GM20000 (cell line): Measurements from ENCODE around the gene POC1A.

Source experiments
- DNase-seq: peaks from one replicate; pipeline ENCODE4 v3.0.0; 2012; ENCODE audit warnings: low spot score
- TF ChIP-seq, protein P1 (sequence below): IDR thresholded peaks from 2 replicates; pipeline ENCODE4 v1.5.1; 2012; ENCODE audit warnings: mild to moderate bottlenecking, control low read depth; ENCODE audit errors: extremely low read depth, missing control alignments

Gene POC1A

GRCh38 chr3:52197499-52197841 is 43.2 kb upstream of the POC1A start:
- TF ChIP-seq, protein P1, sequence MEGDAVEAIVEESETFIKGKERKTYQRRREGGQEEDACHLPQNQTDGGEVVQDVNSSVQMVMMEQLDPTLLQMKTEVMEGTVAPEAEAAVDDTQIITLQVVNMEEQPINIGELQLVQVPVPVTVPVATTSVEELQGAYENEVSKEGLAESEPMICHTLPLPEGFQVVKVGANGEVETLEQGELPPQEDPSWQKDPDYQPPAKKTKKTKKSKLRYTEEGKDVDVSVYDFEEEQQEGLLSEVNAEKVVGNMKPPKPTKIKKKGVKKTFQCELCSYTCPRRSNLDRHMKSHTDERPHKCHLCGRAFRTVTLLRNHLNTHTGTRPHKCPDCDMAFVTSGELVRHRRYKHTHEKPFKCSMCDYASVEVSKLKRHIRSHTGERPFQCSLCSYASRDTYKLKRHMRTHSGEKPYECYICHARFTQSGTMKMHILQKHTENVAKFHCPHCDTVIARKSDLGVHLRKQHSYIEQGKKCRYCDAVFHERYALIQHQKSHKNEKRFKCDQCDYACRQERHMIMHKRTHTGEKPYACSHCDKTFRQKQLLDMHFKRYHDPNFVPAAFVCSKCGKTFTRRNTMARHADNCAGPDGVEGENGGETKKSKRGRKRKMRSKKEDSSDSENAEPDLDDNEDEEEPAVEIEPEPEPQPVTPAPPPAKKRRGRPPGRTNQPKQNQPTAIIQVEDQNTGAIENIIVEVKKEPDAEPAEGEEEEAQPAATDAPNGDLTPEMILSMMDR: no peak
- DNase-seq: no peak

DNA sequence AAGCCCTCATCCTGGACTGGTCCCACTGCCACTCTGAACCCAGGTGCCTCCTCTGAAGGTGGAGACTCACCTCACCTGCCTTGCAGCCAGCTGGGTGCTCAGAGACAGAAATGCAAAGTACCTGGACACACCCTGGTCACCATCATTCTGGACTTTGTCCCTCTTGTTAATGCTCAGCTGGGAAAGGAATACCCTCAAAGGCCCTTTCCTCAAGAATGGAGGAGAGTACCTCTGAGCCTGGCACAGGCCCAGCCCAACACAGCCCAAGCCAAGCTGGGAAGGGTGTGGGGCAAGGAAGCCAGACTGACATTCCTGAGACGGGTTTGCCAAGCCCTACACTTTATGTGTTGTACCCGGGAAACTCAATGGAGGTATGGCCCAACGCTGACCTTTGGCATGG is 42.8 kb upstream of the POC1A start:
- no peak for DNase-seq
- TF ChIP-seq, protein P1: no peak

- TF ChIP-seq, protein P1: no peak
- DNase-seq: no peak
Observed at GRCh38 chr3:52195823-52196331, 41.7 kb upstream of the POC1A start.

GRCh38 chr3:52195291-52195597 is 41.0 kb upstream of the POC1A start:
- DNase-seq: no peak
- TF ChIP-seq, protein P1: no peak

DNA sequence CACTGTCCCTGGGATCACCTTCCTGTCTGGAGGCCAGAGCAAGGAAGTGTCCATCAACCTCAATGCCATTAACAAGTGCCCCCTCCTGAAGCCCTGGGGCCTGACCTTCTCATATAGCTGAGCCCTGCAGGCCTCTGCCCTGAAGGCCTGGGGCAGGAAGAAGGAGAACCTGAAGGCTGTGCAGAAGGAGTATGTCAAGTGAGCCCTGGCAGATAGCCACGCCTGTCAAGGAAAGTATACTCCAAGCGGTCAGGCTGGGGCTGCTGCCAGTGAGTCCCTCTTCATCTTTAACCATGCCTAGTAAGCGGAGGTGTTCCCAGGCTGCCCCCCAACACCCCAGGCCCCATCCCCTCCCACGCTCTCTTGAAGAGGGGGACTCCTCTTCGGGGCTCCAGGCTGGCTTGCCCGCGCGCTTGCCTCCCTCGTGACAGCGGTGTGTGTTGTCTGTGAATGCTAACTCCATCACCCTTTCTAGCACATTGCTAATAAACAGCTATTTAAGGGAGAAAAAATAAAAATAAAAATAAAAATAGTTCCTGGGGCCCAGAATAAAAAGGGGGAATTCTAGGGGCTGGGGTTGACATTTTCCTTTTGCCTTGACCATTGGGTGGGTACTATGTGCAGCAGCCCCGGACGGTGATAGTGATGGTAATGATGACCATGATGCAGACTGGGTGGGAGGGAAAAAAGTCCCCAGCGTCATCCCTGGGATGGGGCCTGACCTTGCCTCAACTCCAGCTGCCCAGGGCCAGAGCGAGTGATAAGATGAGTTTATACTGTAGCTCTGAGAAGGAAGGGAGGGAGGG is 40.5 kb upstream of the POC1A start:
- TF ChIP-seq, protein P1: no peak
- no peak for DNase-seq

- TF ChIP-seq, protein P1: no peak
- no peak for DNase-seq
Observed at GRCh38 chr3:52193065-52193464, 38.8 kb upstream of the POC1A start.

DNA sequence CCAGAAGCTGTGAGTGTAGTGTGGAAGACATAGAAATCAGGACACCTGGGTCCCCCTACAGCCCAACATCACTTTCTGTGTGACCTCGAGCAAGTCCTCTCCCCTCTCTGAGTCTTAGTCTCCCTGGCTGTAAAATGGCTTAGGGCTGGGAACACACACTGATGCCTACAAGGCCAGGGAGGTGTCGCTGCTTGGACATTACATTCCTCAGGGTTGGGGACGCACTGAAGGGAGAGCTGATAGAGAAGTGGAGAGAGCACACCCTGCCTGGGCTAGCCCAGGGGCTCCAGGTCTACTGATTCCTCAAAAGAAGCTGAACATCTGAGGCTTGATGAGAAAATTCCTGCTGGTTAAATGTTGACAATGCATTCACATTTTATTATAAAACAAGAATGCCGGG is 37.4 kb upstream of the POC1A start:
- TF ChIP-seq, protein P1: no peak
- DNase-seq: no peak
